SJSA1 (cell line): ENCODE measurements around the gene TFDP2. TPM values are rescaled to one million over a fixed set of nuclear protein-coding genes. Genes with fewer than 3 reads are reported as not detected.
"Not testable (repeated sequence)": the region's sequence is repeated elsewhere in the genome, so short reads cannot be mapped to it uniquely, and the experiment has no call there.

Experiments used
- DNase-seq, 2 experiments: peaks; one replicate each; pipeline ENCODE4 v3.0.0-alpha.2; 2015 to 2020; ENCODE audit warnings: low spot score in 2 of 2, low read depth in 1 of 2
- H3K27ac ChIP-seq: fragments of 250-450 bp; sonication (Bioruptor Pico); 2 replicates; pipeline ENCODE4 v1.5.1; 2020; ENCODE audit warnings: mild to moderate bottlenecking, moderate library complexity
- H3K27me3 ChIP-seq: fragments of 250-450 bp; sonication (Bioruptor Pico); replicated peaks from 2 replicates; pipeline ENCODE4 v1.5.1; 2020; ENCODE audit warnings: mild to moderate bottlenecking, moderate library complexity
- H3K36me3 ChIP-seq: fragments of 250-450 bp; sonication (Bioruptor Pico); 2 replicates; pipeline ENCODE4 v1.5.1; 2020; ENCODE audit warnings: mild to moderate bottlenecking
- H3K4me1 ChIP-seq: fragments of 250-450 bp; sonication (Bioruptor Pico); replicated peaks from 2 replicates; pipeline ENCODE4 v1.6.1; 2021; ENCODE audit warnings: mild to moderate bottlenecking
- H3K4me3 ChIP-seq: fragments of 250-450 bp; sonication (Bioruptor Pico); 2 replicates; pipeline ENCODE4 v1.5.1; 2020; ENCODE audit warnings: mild to moderate bottlenecking
- H3K9me3 ChIP-seq: fragments of 250-450 bp; sonication (Bioruptor Pico); replicated peaks from 2 replicates; pipeline ENCODE4 v1.5.1; 2020; ENCODE audit warnings: mild to moderate bottlenecking
- total RNA-seq: library from RNA; depleted of rRNA; stranded (reverse); fragments of >200 nt; shearing (Covaris generic); gene quantifications from 2 replicates; pipeline ENCODE4 v1.2.3, GENCODE V29; 2014

TFDP2 gene
- total RNA-seq, 1 experiment from 2014 or later: 119 TPM

DNA sequence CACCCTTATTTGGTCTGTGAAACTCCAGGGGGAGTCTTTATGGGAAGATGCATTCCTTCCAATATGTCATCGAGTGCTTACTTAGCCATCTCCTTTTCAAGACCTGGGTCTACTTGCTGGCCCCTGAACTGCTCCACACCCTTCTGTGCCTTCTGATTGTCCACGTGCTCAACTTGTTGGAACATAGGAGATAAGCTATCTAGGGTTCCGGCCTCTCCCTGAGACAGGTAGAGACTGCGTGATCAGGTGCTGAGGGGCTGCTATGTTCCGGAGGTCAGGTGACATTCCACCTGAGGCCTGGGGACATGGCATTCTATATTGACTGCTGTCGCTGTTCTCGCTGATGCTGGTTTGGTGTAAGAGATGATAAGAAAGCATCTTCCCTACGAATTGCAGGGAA, 207.3 kb downstream of the TFDP2 start:
- Histone ChIP-seq H3K4me3 (no peak overlapping the region), H3K27ac (no peak overlapping the region), H3K9me3 (no peaks in the 10 kb centered on the region), H3K27me3 (no peaks in the 10 kb centered on the region), H3K36me3 (no peaks in the 10 kb centered on the region), H3K4me1 (peaks cover 15% of the 10 kb centered on the region)
- DNase-seq: no peak

DNA sequence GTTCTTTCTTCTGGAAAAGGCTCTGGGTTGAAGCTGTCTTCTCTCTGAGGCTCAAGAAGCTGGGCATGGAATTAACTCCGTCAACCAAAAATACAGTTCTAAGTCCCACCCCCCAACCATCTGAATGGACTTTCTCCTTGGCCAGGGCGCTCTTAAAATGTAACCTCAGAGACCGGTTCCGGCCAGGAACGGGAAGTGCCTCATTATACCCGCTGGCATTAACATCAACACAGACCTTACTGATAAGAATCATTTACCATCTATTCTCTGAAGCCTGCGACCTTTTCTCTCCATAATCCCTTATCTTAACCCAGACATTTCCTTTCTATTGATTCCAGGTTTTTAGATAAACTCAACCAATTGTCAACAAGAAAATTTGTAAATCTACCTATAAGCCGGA, 208.3 kb downstream of the TFDP2 start:
- Histone ChIP-seq H3K27ac (no peak overlapping the region), H3K4me1 (peaks cover 15% of the 10 kb centered on the region), H3K4me3 (no peak overlapping the region), H3K9me3 (no peaks in the 10 kb centered on the region), H3K36me3 (no peaks in the 10 kb centered on the region), H3K27me3 (no peaks in the 10 kb centered on the region)
- DNase-seq: no peak

DNA sequence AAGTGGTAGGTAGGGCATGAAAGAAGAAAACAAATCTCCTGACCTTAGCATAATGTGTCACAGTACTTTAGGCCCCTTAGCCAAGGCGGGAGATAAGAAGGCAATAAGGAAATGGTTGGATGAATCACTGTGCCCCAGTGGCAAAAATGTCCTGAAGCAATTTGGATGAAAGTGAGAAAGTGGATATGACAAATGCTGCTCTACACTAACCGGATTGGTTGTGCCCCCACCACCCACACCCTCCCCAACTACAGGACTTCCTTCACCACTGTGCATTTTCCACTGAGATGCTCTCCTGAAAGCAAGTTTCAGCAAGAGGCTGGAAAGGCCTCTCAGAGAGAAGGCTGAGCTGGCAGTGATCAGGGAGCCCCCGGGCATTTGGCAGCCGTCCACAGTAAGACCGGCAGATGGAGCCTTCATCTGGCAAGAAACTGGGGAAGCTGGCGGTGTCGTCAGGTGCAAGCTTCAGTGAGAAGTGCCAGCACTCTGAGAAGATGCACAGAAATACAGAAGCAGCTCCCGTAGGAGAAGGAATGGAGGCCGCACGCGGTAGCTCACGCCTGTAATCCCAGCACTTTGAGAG, 209.1 kb downstream of the TFDP2 start:
- peaks cover 15% of the 10 kb centered on the region for H3K4me1 ChIP-seq
- no peaks in the 10 kb centered on the region for H3K27me3 ChIP-seq
- no peaks in the 10 kb centered on the region for H3K9me3 ChIP-seq
- H3K4me3 ChIP-seq: no peak overlapping the region
- peak; percentile 73 for DNase-seq
- peak overlapping the region; percentile 63 for H3K27ac ChIP-seq
- no peaks in the 10 kb centered on the region for H3K36me3 ChIP-seq

DNA sequence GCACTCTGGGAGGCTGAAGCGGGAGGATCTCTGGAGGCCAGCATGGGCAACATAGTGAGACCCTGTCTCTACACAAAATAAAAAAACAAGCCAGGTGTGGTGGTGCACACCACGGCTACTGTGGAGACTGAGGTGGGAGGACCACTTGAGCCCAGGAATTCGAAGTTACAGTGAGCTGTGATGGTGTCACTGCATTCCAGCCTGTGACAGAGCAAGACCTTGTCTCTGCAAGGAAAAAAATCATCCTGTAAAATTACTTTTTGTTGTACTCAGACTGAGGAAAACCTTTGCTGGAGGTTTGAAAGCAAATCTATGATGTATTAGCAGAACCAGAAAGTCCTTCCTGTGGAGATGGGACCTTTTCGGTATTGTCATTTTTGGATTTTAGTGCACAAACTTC, 209.6 kb downstream of the TFDP2 start:
- Histone ChIP-seq H3K36me3 (no peaks in the 10 kb centered on the region), H3K4me1 (peaks cover 15% of the 10 kb centered on the region), H3K9me3 (no peaks in the 10 kb centered on the region), H3K27ac (peak overlapping the region; percentile 63), H3K4me3 (no peak overlapping the region), H3K27me3 (no peaks in the 10 kb centered on the region)
- peak in 1 of 2 experiments; percentile 26 for DNase-seq

DNA sequence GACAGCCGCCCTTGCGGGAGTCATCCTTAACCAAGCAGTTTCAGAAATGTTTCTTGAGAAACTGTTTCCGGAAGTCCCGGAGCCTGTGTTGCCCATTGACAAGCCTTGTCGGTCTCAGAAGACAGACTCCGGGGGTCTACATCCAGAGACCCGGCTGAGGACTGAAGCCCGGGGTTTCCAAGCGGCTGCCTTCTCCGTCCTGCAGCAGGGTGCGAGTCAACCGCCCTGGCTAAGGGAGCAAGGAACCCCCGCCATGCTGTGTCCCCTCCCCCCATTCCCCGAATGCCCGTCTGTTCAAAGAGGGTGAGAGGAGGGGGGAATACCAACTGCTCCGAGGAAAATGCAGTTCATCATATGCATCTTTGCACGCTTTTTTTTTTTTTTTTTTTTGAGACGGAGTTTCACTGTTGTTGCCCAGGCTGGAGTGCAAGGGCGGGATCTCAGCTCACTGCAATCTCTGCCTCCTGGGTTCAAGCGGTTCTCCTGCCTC, 211.3 kb downstream of the TFDP2 start:
- Histone ChIP-seq H3K27me3 (no peaks in the 10 kb centered on the region), H3K27ac (no peak overlapping the region), H3K4me1 (peaks cover 15% of the 10 kb centered on the region), H3K4me3 (no peak overlapping the region), H3K36me3 (no peaks in the 10 kb centered on the region), H3K9me3 (no peaks in the 10 kb centered on the region)
- DNase-seq: no peak

DNA sequence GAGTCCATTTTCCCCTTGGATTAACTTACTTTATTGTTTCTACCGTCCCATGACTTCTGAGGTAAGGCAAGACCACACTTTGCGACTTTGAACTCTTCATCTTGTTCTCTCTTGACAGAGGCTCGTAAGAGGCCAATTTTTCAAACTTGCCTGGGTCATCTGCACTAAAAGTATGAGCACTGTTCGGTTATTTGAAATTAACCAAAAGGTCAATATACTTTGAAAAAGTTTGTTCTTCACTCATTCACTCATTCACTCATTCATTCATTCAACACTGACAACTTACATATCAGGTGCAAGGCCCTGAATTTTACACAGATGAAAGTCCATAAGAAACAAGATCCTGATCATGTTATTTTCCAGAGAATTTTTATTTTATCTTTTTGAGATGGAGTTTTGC, 215.0 kb downstream of the TFDP2 start:
- Histone ChIP-seq H3K9me3 (no peaks in the 10 kb centered on the region), H3K4me3 (no peak overlapping the region), H3K36me3 (no peaks in the 10 kb centered on the region), H3K27ac (no peak overlapping the region), H3K27me3 (no peaks in the 10 kb centered on the region), H3K4me1 (no peaks in the 10 kb centered on the region)
- no peak for DNase-seq

DNA sequence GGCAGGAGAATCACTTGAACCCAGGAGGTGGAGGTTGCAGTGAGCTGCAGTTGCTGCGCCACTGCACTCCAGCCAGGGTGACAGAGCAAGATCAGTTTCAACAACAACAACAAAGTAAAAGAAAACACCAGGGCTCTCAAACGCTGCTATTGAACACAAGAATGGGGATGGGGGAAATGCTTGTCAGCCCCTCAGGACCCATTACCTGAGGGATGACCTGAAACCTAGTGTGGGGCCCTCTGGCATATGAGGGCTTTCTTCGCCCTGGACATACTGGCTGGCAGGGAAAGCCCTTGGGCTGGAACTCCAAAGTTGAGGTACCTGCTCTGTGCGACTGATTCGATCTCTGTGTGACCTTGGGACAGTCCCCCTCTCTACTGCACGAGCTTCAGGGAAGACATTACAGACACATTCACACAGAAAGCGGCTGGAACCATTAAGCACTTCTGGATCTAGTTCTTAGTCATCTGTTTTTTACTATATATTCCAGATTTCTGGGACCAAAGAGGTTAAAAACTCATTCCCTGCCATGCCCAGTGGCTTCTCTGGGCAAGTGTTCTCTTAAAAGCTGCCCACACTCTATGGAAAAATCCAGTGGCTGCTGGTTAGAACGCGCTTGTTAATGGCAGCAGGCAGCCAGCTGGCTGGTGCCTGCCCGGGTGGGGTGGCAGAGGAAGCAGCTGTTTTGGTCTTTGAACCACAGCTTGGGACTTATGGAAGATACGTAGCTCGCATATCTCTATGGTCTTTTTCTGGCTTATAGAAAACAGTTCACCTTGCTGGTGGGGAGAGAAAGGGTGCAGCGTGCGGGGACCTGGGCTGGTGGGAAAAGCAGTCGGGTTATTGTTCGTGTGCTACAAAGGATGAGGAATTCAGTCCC, 215.7 kb downstream of the TFDP2 start:
- Histone ChIP-seq H3K4me3 (no peak overlapping the region), H3K27ac (no peak overlapping the region), H3K9me3 (no peaks in the 10 kb centered on the region)

DNA sequence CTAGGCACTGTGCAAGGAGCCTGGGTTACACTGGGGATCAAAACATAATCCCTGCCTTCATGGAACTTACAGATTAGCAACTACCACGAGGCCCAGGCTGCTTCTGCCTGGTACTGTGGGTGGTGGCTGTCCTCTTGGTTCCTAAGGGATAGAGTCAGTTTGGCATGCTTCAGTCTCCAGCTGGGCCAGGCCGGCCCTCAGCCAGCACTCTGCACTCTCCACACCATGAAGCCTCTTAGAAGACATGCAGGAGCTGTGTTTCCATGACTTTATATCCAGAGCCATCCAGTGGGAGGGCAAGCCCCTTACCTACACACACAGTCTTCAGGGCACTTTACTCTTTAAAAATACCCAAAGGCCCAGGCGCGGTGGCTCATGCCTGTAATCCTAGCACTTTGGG, 218.5 kb downstream of the TFDP2 start:
- H3K27me3 ChIP-seq: no peaks in the 10 kb centered on the region

More for the DNA sequence above, 215.7 kb downstream of the TFDP2 start:
- DNase-seq: no peak
- no peaks in the 10 kb centered on the region for H3K4me1 ChIP-seq
- H3K27me3 ChIP-seq: no peaks in the 10 kb centered on the region
- H3K36me3 ChIP-seq: peaks cover 1% of the 10 kb centered on the region; the same call in 1 of the 2 replicates

DNA sequence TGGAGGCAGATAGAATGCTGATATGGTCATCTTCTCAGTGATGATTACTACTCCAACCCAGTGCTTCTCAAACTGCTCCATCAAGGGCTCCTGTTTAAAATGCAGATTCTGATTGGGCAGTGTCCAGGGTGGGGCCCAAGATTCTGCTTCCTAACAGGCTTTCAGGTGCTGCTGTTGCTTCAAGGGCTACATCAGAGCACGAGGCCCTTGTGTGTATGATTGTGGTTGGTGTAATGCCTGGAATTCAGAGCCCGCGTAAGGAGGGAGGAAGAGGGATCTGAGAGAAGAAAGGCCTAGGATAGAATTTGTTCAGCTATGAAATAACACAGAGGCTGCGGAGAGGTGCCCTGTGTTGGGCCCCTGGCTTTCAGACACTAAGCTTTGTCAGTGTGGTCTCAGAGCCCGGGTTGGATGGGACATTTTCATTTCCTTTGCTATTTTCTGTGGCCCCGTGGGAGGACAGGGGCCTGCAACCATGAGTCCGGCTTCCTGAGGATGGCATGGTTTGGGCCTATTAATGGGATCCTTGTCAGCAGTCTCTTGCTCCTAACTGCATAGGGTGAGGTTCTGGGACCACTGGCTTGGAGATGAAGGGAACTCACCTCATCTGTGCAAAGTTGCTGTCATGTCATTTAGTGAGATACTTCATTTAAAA, 219.9 kb downstream of the TFDP2 start:
- Histone ChIP-seq H3K27ac (no peak overlapping the region), H3K36me3 (peaks cover 25% of the 10 kb centered on the region), H3K4me1 (no peaks in the 10 kb centered on the region), H3K4me3 (no peak overlapping the region), H3K9me3 (no peaks in the 10 kb centered on the region), H3K27me3 (no peaks in the 10 kb centered on the region)
- no peak for DNase-seq

More for the DNA sequence above, 218.5 kb downstream of the TFDP2 start:
- Histone ChIP-seq H3K27ac (no peak overlapping the region), H3K4me3 (no peak overlapping the region), H3K9me3 (no peaks in the 10 kb centered on the region), H3K4me1 (no peaks in the 10 kb centered on the region), H3K36me3 (peaks cover 15% of the 10 kb centered on the region)
- DNase-seq: no peak

DNA sequence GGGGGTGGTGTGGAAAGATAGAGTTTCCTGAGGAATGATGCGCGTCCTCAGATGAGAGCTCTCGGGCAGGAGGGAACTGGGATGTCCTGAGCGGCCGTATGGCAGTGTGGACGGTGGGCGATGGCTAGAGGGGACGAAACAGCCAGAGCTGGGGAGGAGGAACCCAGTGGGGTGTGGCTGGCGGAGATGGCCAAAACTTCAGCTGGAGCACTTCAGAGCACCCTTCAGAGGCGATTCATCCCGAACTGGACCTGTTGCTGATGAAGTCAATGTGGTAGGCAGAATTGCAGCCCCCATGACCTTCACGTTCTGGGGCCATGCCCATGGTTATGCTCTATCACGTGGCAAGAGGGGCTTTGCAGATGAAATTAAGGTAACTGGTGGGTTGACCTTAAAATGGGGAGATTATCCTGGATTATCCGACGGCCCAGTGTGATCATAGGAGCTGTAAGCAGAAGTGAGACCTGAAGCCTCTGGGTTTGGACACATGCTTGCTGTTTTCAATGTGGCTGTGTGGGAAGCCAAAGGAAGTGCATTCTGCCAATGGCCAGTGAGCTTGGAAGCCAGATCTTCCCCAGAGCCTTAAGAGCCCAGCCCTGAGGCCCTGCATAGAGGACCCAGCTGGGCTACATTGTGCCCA, 220.6 kb downstream of the TFDP2 start:
- Histone ChIP-seq H3K9me3 (no peaks in the 10 kb centered on the region), H3K27ac (no peak overlapping the region), H3K27me3 (no peaks in the 10 kb centered on the region), H3K4me1 (no peaks in the 10 kb centered on the region), H3K4me3 (no peak overlapping the region), H3K36me3 (peaks cover 32% of the 10 kb centered on the region)
- no peak for DNase-seq

DNA sequence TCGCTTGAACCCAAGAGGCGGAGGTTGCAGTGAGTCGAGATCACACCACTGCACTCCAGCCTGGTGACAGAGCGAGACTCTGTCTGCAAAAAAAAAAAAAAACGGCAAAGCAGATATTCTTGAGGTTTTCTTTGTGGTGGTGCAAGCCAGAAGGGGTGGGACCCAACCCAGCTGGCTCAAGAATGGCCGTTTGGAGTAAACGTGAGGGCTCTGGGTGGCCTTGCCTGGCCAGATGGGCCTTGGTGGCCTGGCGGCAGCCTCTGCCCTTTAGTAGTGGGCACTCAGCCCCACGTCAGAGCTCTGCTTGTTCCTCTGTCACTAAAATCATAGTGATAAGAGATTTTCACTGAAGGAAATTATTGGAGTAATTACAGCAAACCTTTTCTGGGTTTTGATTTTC, 222.4 kb downstream of the TFDP2 start:
- H3K4me3 ChIP-seq: no peak overlapping the region
- no peak overlapping the region for H3K27ac ChIP-seq
- H3K36me3 ChIP-seq: peaks cover 50% of the 10 kb centered on the region
- no peak for DNase-seq
- H3K4me1 ChIP-seq: no peaks in the 10 kb centered on the region
- no peaks in the 10 kb centered on the region for H3K9me3 ChIP-seq
- no peaks in the 10 kb centered on the region for H3K27me3 ChIP-seq

DNA sequence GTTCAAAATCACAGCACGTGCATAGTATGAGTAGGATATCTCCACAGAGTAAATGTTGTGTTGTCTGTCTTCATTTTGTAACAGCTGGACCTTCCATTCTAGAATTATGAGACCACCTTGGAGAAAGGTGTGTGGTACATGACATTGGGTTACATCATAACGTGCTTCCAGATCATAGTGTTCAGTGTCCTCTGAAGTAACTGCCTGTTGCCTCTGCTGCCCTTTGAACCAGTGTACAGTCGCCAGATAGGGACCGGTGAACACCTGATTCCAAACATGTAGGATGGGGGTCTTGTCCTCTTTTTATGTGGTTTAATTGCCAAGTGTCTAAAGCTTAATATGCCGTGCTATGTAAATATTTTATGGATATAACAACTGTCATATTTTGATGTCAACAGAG, 223.7 kb downstream of the TFDP2 start:
- not testable (repeated sequence) for H3K27me3 ChIP-seq, H3K9me3 ChIP-seq

DNA sequence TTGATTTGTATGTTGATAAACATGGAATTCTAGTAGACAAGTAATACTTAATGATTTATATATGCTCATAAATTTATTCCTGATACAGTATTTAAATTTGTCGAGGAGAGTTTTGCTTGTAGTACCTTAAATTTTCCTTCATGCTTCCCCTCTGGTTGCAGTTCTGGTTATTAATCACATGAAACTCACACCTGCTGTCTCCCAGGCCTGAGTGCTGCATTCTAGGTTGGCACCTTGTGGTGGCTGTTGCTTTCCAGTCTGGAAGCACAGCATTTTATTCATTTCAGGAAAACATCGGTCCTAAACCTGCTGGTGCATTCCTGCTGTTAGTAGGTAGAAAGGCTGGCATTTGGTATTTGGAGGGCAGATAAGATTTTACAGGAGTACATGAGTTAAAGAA, 228.0 kb downstream of the TFDP2 start:
- Histone ChIP-seq H3K4me1 (no peaks in the 10 kb centered on the region), H3K9me3 (no peaks in the 10 kb centered on the region), H3K27ac (no peak overlapping the region), H3K36me3 (peaks cover 78% of the 10 kb centered on the region), H3K27me3 (no peaks in the 10 kb centered on the region), H3K4me3 (no peak overlapping the region)
- DNase-seq: no peak

More for the DNA sequence above, 223.7 kb downstream of the TFDP2 start:
- not testable (repeated sequence) for DNase-seq, H3K4me3 ChIP-seq, H3K4me1 ChIP-seq, H3K27ac ChIP-seq
- H3K36me3 ChIP-seq: peaks cover 61% of the 10 kb centered on the region
